Measurements from ENCODE around the gene TMEM35B. TPM values are rescaled to one million over a fixed set of nuclear protein-coding genes. Genes with fewer than 3 reads are reported as not detected.
"Not testable (repeated sequence)": the region's sequence is repeated elsewhere in the genome, so short reads cannot be mapped to it uniquely, and the experiment has no call there.

TMEM35B gene
- total RNA-seq, 2 experiments from 2014 or later, result 0.85 to 2.3 TPM

GRCh38 chr1:34946211-34946610, 38.9 kb downstream of the TMEM35B start:
- Histone ChIP-seq H3K4me1 (ENCODE audit: insufficient read depth, low read length) (no peaks in the 10 kb centered on the region), H3K27me3 (ENCODE audit: control insufficient read depth in 1 of 2, insufficient read depth in 2 of 2, low read length in 2 of 2) (peaks cover 4 to 11% of the 10 kb centered on the region in 2 experiments), H3K27ac (ENCODE audit: low read depth in 1 of 2, low read length in 2 of 2) (no peak overlapping the region), H3K4me3 (ENCODE audit: low read length) (no peak overlapping the region), H3K9me3 (ENCODE audit: control insufficient read depth in 1 of 2, insufficient read depth in 1 of 2, low read length in 2 of 2) (peaks cover 0 to 6% of the 10 kb centered on the region in 2 experiments), H3K36me3 (ENCODE audit: insufficient read depth, low read length) (no peaks in the 10 kb centered on the region)
- Mint-ChIP-seq H3K36me3 (ENCODE audit: low read depth) (peaks cover 4% of the 10 kb centered on the region), H3K9me3 (peaks cover 4% of the 10 kb centered on the region), H3K4me1 (ENCODE audit: low read depth) (no peaks in the 10 kb centered on the region), H3K27ac (no peak overlapping the region), H3K4me3 (no peak overlapping the region), H3K27me3 (peaks cover 44% of the 10 kb centered on the region)
- DNase-seq (no peak), ATAC-seq (ENCODE audit: poor library complexity) (no peak)
- intact Hi-C loops (cut with DNase I, micrococcal nuclease), result no loop called here
- ChIA-PET POLR2A (no interaction called here), CTCF (no interaction called here)
- TF ChIP-seq CTCF (IDR thresholded peaks at IDR 0.05), result no peak

- H3K4me1 Mint-ChIP-seq (ENCODE audit: low read depth); intact Hi-C loops (cut with DNase I, micrococcal nuclease); DNase-seq; H3K27ac ChIP-seq (ENCODE audit: low read depth in 1 of 2, low read length in 2 of 2); H3K27ac Mint-ChIP-seq; H3K4me3 ChIP-seq (ENCODE audit: low read length); POLR2A ChIA-PET; CTCF ChIA-PET; H3K9me3 ChIP-seq (ENCODE audit: control insufficient read depth in 1 of 2, insufficient read depth in 1 of 2, low read length in 2 of 2); H3K4me1 ChIP-seq (ENCODE audit: insufficient read depth, low read length); H3K4me3 Mint-ChIP-seq; H3K36me3 ChIP-seq (ENCODE audit: insufficient read depth, low read length); H3K36me3 Mint-ChIP-seq (ENCODE audit: low read depth); H3K9me3 Mint-ChIP-seq; ATAC-seq (ENCODE audit: poor library complexity): not testable (repeated sequence)
- peaks cover 58% of the 10 kb centered on the region for H3K27me3 Mint-ChIP-seq
- H3K27me3 ChIP-seq (ENCODE audit: control insufficient read depth in 1 of 2, insufficient read depth in 2 of 2, low read length in 2 of 2), result peaks cover 4 to 20% of the 10 kb centered on the region in 2 experiments
Measured at GRCh38 chr1:34941798-34942197, 43.3 kb downstream of the TMEM35B start.

Other genes with a start within 250 kb of the TMEM35B start
- gene GJB5, start 230.3 kb downstream of the TMEM35B start, total RNA-seq, result not detected
- not detected for gene GJB4, start 225.6 kb downstream of the TMEM35B start, total RNA-seq
- not detected for gene GJB3, start 204.1 kb downstream of the TMEM35B start, total RNA-seq
- gene GJA4, start 192.3 kb downstream of the TMEM35B start, total RNA-seq, result not detected
- gene SMIM12, start 125.6 kb downstream of the TMEM35B start, total RNA-seq, result 10 to 100 TPM; 43.0 to 44.6 TPM
- under 1 TPM; 0.34 to 0.44 TPM for gene DLGAP3, start 55.7 kb downstream of the TMEM35B start, total RNA-seq
- 10 to 100 TPM; 23.6 to 30.3 TPM for gene ZMYM6, start 46.6 kb upstream of the TMEM35B start, total RNA-seq
- 1 to 10 TPM; 6.3 to 6.7 TPM for gene ZMYM1, start 94.0 kb upstream of the TMEM35B start, total RNA-seq
- 100 to 1,000 TPM; 766 to 767 TPM for gene SFPQ, start 207.8 kb upstream of the TMEM35B start, total RNA-seq